ENCODE results near the gene UBE4B. TPM values are rescaled to one million over a fixed set of nuclear protein-coding genes. Genes with fewer than 3 reads are reported as not detected.

Gene UBE4B
- total RNA-seq, 1 donor from 2014 or later, result 39.3 TPM

DNA sequence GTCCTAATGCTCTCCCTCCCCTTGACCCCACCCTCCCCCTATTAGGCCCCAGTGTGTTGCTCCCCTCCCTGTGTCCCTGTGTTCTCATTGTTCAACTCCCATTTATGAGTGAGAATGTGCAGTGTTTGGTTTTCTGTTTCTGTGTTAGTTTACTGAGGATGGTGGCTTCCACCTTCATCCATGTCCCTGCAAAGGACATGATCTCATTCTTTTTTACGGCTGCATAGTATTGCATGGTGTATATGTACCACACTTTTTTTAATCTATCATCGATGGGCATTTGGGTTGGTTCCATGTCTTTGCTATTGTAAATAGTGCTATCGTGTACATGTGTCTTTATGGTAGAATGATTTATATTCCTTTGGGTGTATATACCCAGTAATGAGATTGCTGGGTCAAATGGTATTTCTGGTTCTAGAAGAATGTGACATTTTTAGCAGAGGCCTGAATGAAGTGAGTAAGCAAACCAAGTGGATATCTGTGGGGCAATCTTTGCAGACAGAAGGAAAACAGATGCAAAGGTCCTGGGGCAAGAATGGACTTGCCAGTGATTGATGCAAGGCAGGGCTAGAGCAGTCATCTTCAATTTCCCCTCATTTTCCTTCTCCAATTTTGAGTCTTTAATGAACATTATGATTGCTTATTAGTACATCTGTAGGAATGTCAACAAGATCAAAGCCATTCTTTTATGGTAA is 50.2 kb downstream of the UBE4B start:
- no peak for TF ChIP-seq CTCF (conservative IDR thresholded peaks at IDR 0.05; ENCODE audit: low read depth, low read length)
- no peak overlapping the region for H3K4me3 ChIP-seq (ENCODE audit: low read depth, low read length)
- no peak for DNase-seq (ENCODE audit: low read depth)

- DNase-seq (ENCODE audit: low read depth), result no peak
- no peak overlapping the region for H3K4me3 ChIP-seq (ENCODE audit: low read depth, low read length)
- no peak for TF ChIP-seq CTCF (conservative IDR thresholded peaks at IDR 0.05; ENCODE audit: low read depth, low read length)
Measured at GRCh38 chr1:10084045-10084444, 51.3 kb downstream of the UBE4B start.

DNA sequence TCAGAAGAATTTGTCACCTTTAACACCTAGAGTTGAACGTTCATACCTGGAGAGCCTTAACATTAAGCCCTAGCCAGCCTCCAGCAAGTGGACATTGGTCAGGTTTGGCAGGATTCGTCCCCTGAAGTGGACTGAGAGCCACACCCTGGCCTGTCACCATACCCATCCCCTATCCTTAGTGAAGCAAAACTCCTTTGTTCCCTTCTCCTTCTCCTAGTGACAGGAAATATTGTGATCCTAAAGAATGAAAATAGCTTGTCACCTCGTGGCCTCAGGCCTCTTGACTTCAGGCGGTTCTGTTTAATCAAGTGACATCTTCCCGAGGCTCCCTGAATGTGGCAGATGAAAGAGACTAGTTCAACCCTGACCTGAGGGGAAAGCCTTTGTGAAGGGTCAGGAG is 52.3 kb downstream of the UBE4B start:
- no peak overlapping the region for H3K4me3 ChIP-seq (ENCODE audit: low read depth, low read length)
- TF ChIP-seq CTCF (conservative IDR thresholded peaks at IDR 0.05; ENCODE audit: low read depth, low read length), result no peak
- DNase-seq (ENCODE audit: low read depth), result no peak

DNA sequence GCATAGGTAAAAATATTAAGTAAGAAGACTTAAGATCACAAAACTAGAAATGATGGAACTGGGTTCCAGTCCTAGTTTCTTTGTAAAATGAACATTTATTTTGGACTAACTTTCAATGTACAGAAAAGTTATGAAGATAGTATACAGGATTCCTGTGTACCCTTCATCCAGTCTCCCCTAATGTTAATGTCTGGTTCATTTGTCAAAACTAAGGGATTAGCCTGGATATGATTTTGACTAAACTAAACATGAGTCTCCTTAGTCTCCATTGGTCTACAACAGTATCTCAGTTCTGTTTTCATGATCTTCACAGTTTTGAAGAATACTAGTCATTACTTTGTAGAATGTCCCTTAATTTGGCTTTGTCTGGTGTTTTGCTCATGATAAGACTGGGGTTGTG is 54.5 kb downstream of the UBE4B start:
- no peak for DNase-seq (ENCODE audit: low read depth)
- TF ChIP-seq CTCF (conservative IDR thresholded peaks at IDR 0.05; ENCODE audit: low read depth, low read length), result no peak
- H3K4me3 ChIP-seq (ENCODE audit: low read depth, low read length), result no peak overlapping the region

- H3K4me3 ChIP-seq (ENCODE audit: low read depth, low read length), result no peak overlapping the region
- no peak for DNase-seq (ENCODE audit: low read depth)
- no peak for TF ChIP-seq CTCF (conservative IDR thresholded peaks at IDR 0.05; ENCODE audit: low read depth, low read length)
Measured at GRCh38 chr1:10101929-10102328, 69.2 kb downstream of the UBE4B start.

DNA sequence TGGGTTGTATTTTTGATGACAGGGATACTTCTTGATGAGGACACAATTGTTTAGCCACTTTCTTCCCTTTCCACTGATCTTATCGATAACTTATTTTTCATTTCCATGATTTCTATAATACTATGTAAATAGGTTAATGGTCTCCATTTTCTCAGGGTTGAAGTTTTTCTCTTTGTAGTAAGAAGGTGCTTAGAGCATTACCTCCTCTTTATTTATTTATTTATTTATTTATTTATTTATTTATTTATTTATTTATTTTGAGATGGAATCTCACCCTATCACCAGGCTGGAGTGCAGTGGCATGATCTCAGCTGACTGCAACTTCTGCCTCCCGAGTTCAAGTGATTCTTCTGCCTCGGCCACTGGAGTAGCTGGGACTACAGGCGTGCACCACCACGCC is 70.4 kb downstream of the UBE4B start:
- DNase-seq (ENCODE audit: low read depth), result no peak

More for the DNA sequence above, 70.4 kb downstream of the UBE4B start:
- no peak overlapping the region for H3K4me3 ChIP-seq (ENCODE audit: low read depth, low read length)
- TF ChIP-seq CTCF (conservative IDR thresholded peaks at IDR 0.05; ENCODE audit: low read depth, low read length), result no peak

Measured in epithelial cell of proximal tubule (primary cell).